ENCODE measurements around the gene TNNC2. TPM values are rescaled to one million over a fixed set of nuclear protein-coding genes. Genes with fewer than 3 reads are reported as not detected.

TNNC2 gene
- total and polyA plus RNA-seq, 9 of the 15 experiments (the other 6 are each of a cell fraction or from before 2014, with no cell fraction given), result not detected

DNA sequence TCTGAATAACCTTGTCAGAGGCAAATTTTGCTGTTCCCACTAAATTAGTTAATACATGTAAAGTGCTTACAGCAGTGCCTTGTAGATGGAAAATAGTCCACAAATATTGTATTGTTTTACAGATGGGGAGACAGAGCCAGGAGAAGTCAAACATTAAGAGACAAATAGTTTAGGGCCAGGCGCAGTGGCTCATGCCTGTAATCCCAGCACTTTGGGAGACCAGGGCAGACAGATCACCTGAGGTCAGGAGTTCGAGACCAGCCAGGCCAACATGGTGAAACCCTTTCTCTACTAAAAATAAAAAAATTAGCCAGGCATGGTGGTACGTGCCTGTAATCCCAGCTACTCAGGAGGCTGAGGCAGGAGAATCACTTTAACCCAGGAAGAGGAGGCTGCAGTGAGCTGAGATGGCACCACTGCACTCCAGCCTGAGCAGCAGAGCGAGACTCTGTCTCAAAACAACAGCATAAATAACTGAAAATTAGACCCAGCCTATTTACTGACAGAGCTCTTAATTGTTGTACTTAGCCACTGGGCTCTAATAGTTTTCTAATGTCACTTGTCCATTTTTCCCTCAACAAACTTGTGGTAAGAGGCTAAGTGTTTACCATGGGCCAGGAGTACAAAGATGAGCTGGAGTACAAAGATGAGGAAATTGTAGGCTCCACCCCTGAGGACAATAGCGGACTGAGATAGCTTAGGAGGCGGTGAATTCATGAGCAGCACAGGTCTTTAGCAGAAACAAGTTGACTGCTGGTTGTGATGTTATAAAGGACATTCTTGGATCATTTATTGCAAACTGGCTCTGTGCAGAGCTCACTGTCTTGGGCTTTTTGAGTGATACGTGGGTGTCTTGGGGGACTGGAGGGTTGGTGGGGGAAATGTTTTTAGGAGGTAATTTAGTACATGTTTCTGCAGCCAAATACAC lies 36.7 kb upstream of the TNNC2 start (continued):
- TF ChIP-seq, protein P1, sequence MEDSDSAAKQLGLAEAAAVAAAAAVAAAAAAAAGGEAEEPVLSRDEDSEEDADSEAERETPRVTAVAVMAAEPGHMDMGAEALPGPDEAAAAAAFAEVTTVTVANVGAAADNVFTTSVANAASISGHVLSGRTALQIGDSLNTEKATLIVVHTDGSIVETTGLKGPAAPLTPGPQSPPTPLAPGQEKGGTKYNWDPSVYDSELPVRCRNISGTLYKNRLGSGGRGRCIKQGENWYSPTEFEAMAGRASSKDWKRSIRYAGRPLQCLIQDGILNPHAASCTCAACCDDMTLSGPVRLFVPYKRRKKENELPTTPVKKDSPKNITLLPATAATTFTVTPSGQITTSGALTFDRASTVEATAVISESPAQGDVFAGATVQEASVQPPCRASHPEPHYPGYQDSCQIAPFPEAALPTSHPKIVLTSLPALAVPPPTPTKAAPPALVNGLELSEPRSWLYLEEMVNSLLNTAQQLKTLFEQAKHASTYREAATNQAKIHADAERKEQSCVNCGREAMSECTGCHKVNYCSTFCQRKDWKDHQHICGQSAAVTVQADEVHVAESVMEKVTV (CRISPR knock-in tag; IDR thresholded peaks at IDR 0.05), result no peak

DNA sequence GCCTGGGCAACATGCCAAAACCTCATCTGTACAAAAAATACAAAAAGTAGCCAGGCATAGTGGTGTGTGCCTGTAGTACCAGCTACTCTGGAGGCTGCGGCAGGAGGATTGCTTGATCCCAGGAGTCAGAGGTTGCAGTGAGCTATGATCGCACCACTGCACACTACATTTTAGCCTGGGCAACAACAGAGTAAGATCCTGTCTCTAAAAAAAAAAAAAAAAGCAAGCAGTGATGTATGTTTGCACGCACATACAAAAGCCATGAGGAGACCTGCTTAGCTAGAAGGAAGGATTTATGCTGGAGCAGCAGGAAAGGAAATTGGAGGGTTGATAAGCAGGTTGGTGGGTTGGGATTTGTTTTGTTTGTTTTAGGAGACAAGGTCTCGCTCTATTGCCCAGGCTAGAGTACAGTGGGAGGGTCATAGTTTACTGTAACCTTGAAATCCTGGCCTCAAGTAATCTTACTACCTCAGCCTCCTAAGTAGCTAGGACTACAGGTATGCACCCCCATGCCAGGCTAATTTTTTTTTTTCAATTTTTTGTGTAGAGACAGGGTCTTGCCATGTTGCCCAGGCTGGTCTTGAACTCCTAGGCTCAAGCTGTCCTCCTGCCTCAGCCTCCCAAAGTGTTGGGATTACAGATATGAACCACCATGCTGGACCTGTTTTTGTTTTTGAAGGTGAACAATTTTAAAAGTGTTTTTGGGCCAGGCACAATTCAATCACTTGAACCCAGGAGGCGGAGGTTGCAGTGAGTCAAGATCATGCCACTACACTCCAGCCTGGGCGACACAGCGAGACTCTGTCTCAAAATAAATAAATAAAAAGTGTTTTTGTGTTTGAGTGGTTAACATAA lies 34.3 kb upstream of the TNNC2 start:
- CTCF ChIA-PET (ENCODE audit: low intra/inter-chr PET ratio), result interaction anchor here (0.7 kb wide), 1 partner anchor 39 kb away, joined by 4 read pairs; no protein-coding TSS in a partner anchor
- Histone ChIP-seq H3K9ac (ENCODE audit: insufficient read depth in 1 of 2, low read depth in 2 of 2, low read length in 2 of 2) (no peak overlapping the region), H3K36me3 (ENCODE audit: control insufficient read depth, insufficient read depth, low read length) (no peaks in the 10 kb centered on the region), H3K79me2 (ENCODE audit: control insufficient read depth, insufficient read depth, low read length) (peaks cover 16% of the 10 kb centered on the region), H4K20me1 (replicated peaks; ENCODE audit: control insufficient read depth, insufficient read depth, low read length) (no peaks in the 10 kb centered on the region), H3K27ac (ENCODE audit: extremely low read depth, low read depth, low read length) (no peak overlapping the region), H3K9me1 (ENCODE audit: control insufficient read depth, insufficient read depth, low read length) (no peaks in the 10 kb centered on the region), H3K4me2 (ENCODE audit: insufficient read depth, low read length) (no peak overlapping the region), H3K27me3 (ENCODE audit: control insufficient read depth in 2 of 2, insufficient read depth in 2 of 2, low read length in 2 of 2) (no peaks in the 10 kb centered on the region), H3K4me1 (replicated peaks in 1 of 2; ENCODE audit: control insufficient read depth in 2 of 2, insufficient read depth in 2 of 2, low read length in 2 of 2) (peaks cover 9 to 22% of the 10 kb centered on the region in 2 experiments), H3K4me3 (no peak overlapping the region), H2AFZ (ENCODE audit: low read depth, low read length) (no peak overlapping the region), H3K9me3 (replicated peaks; ENCODE audit: control insufficient read depth, insufficient read depth, low read depth, low read length) (no peaks in the 10 kb centered on the region)
- DNase-seq (ENCODE audit: extremely low read depth in 1 of 4, low spot score in 3 of 4) (peak in 1 of 4 experiments; percentile 45), ATAC-seq (no peak), FAIRE-seq (no peak)
- BruUV-seq (replicated peaks), result no TSS peak
- peak; percentile 88 for TF ChIP-seq NFIC (IDR thresholded peaks at IDR 0.05)
- no peak for TF ChIP-seq RB1 (IDR thresholded peaks at IDR 0.05; ENCODE audit: low read depth)
- 79% methylated on average over 7 of the region's 7 CpGs for WGBS (ENCODE audit: insufficient coverage, low coverage, missing lambda C conversion rate)
- in situ Hi-C loops (cut with MboI) (no loop called here), intact Hi-C loops (cut with micrococcal nuclease) (no loop called here)
- POLR2A ChIA-PET, result interaction anchor here (0.7 to 1.1 kb wide), 3 partner anchors 24 to 108 kb away, joined by 3 read pairs; partner anchors contain the start of genes CTSA and NEURL2

Data from K562 (cell line).